DND-41 (cell line): ENCODE measurements around the gene BLMH.

ENCODE experiments used
- EZH2 ChIP-seq: IDR thresholded peaks from 3 replicates; pipeline ENCODE4 v1.6.1; 2012; ENCODE audit warnings: borderline replicate concordance, low read depth, mild to moderate bottlenecking, moderate library complexity, low read length, inconsistent platforms; ENCODE audit not compliant: severe bottlenecking
- TF ChIP-seq, protein P1 (sequence below): IDR thresholded peaks from 2 replicates; pipeline ENCODE4 v1.5.1; 2012; ENCODE audit warnings: borderline replicate concordance, low read length, moderate library complexity, mild to moderate bottlenecking; ENCODE audit not compliant: poor library complexity, severe bottlenecking; ENCODE audit errors: extremely low read depth

DNA sequence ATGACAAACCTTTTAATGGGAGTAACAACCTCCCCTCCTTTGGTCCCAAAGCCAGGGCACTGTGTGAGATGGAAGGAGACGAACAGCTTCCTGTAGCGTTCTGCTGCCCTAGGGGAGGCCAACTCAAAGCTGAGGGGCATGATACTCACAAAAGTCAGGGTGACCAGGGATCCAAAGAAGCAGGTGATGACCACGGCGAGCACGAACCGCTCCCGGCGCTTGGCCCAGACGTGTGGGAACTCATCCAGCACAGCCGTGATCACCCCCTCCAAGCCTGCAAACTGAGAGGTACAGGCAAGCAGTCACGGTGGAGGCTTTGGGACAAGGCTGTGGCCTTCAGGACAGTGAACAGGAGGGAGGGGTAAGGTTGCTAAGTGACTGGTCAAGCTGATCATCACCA lies 81.4 kb downstream of the BLMH start:
- TF ChIP-seq, protein P1, sequence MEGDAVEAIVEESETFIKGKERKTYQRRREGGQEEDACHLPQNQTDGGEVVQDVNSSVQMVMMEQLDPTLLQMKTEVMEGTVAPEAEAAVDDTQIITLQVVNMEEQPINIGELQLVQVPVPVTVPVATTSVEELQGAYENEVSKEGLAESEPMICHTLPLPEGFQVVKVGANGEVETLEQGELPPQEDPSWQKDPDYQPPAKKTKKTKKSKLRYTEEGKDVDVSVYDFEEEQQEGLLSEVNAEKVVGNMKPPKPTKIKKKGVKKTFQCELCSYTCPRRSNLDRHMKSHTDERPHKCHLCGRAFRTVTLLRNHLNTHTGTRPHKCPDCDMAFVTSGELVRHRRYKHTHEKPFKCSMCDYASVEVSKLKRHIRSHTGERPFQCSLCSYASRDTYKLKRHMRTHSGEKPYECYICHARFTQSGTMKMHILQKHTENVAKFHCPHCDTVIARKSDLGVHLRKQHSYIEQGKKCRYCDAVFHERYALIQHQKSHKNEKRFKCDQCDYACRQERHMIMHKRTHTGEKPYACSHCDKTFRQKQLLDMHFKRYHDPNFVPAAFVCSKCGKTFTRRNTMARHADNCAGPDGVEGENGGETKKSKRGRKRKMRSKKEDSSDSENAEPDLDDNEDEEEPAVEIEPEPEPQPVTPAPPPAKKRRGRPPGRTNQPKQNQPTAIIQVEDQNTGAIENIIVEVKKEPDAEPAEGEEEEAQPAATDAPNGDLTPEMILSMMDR: no peak
- TF ChIP-seq EZH2: no peak
